Right cardiac atrium (tissue), 5 donors: ENCODE measurements around the gene CHCHD1. TPM values are rescaled to one million over a fixed set of nuclear protein-coding genes. Genes with fewer than 3 reads are reported as not detected.

Experiments
- ATAC-seq, 2 donors: fragments of 200-7000 bp; cut with Tn5 transposase; one replicate each; pipeline versions ENCODE4 v1.8.0 to v1.9.1; 2020; ENCODE audit warnings: moderate library complexity in 2 of 2, mild to moderate bottlenecking in 1 of 2
- DNase-seq, 3 donors: peaks; one replicate each; pipeline ENCODE4 v3.0.0-alpha.2; 2020
- H3K27ac ChIP-seq: one replicate; pipeline ENCODE4 v1.5.1; 2013; ENCODE audit warnings: mild to moderate bottlenecking, low read length, control low read depth, moderate library complexity
- H3K27me3 ChIP-seq: one replicate; pipeline ENCODE4 v1.6.1; 2013; ENCODE audit not compliant: control insufficient read depth, insufficient read depth
- H3K4me1 ChIP-seq: one replicate; pipeline ENCODE4 v1.6.1; 2013; ENCODE audit warnings: low read length; ENCODE audit not compliant: control insufficient read depth, insufficient read depth
- H3K4me3 ChIP-seq: one replicate; pipeline ENCODE4 v1.5.1; 2013; ENCODE audit warnings: low read length, control low read depth
- H3K9me3 ChIP-seq: one replicate; pipeline ENCODE4 v1.6.1; 2013; ENCODE audit warnings: low read length; ENCODE audit not compliant: control insufficient read depth
- WGBS: extraction: QIAGEN DNeasy Blood & Tissue Kit; methylation state at CpG from one replicate; pipeline ENCODE4 v1.1.7; 2013; 5-methylcytosine and 5-hydroxymethylcytosine counted together
- intact Hi-C, 4 donors: fragments of 100-400 bp; cut with DNase I; formaldehyde crosslinking; loops; one replicate each; pipeline versions ENCODE4 v1.11.0 to v1.14.0; 2022 to 2023
- polyA plus RNA-seq: library from polyadenylated mRNA; stranded (reverse); fragments of 200-250 nt; gene quantifications from one replicate; pipeline ENCODE4 v1.2.3, GENCODE V29; 2013
- total RNA-seq, 4 donors: library from RNA; stranded (reverse); fragmentation: NEBNext Ultra II Directional; extraction: Animal tissue kit (Norgen Biotek cat#: 25700); gene quantifications; one replicate each; pipeline ENCODE4 v1.2.1, GENCODE V29; 2021
- donor health status: healthy with polysubstance abuse.
- donor health status: DM: no; HTN: yes; CAD: no.
- donor health status: DM: no; HTN: no; CAD: no.
- donor health status: DM: no; HTN: yes; CAD: no; lungs with severe emphysema.
- donor health status: DM: yes; HTN: yes; CAD: no.

Gene CHCHD1
- total and polyA plus RNA-seq, 5 donors = 20.6 to 76.8 (median 23.8) TPM

DNA sequence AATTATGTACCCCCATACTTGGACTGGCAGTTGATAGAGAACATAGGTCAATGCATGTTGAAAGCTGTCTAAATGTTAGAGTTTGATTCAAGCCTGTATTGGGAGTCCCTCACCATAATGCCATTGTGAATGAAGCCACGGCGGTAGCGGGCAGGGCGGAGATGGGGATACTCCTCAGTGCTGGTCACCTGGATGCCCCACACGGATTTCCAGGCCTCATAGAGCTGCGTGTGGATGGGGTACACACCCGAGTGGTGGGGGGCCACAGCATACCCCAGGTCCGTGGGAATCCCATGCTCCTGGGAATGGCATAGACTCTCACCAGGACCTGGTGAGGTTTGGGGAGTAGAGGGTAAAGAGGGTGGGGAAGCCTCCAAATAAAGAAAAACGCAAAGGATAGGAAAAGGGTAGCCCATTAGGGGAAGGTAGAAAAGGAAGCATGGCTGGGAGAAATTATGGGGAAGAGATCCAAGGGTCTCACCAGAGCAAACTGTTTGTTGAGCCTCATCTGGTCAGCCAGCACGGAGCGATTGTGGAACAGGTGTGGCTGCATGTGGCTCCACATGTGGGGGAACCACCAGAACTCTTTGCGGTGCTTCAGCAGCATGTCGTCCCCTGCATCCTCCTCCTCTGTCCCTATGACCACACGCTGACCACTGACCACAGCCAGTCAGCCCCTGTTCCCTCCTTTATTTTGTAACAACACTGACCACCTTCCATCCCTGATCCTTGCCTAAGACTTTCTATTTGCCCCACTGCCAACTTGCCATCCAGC lies 24.5 kb downstream of the CHCHD1 start:
- H3K27ac ChIP-seq = no peak overlapping the region
- ATAC-seq = no peak
- intact Hi-C loops = no loop called here
- H3K4me1 ChIP-seq = peaks cover 4% of the 10 kb centered on the region
- WGBS = 91% methylated on average over 14 of the region's 14 CpGs
- H3K9me3 ChIP-seq = no peaks in the 10 kb centered on the region
- no peak for DNase-seq
- no peaks in the 10 kb centered on the region for H3K27me3 ChIP-seq
- no peak overlapping the region for H3K4me3 ChIP-seq

- ATAC-seq (no peak), DNase-seq (no peak)
- no peaks in the 10 kb centered on the region for H3K9me3 ChIP-seq
- no peak overlapping the region for H3K27ac ChIP-seq
- no peak overlapping the region for H3K4me3 ChIP-seq
- peaks cover 4% of the 10 kb centered on the region for H3K4me1 ChIP-seq
- WGBS = 97% methylated on average over 14 of the region's 14 CpGs
- no peaks in the 10 kb centered on the region for H3K27me3 ChIP-seq
- intact Hi-C loops = no loop called here
These were observed 25.6 kb downstream of the CHCHD1 start for GRCh38 chr10:73807471-73807870.

- DNase-seq = no peak
- WGBS = 91% methylated on average over 16 of the region's 16 CpGs
These were observed 26.4 kb downstream of the CHCHD1 start for GRCh38 chr10:73808021-73808815.

GRCh38 chr10:73809061-73809818 lies 27.4 kb downstream of the CHCHD1 start:
- DNase-seq (no peak), ATAC-seq (no peak)
- Histone ChIP-seq H3K27me3 (no peaks in the 10 kb centered on the region), H3K4me1 (peaks cover 4% of the 10 kb centered on the region), H3K4me3 (no peak overlapping the region), H3K27ac (no peak overlapping the region), H3K9me3 (no peaks in the 10 kb centered on the region)
- 72% methylated on average over 5 of the region's 5 CpGs for WGBS
- intact Hi-C loops = no loop called here

More at GRCh38 chr10:73808021-73808815, 26.4 kb downstream of the CHCHD1 start:
- Histone ChIP-seq H3K9me3 (no peaks in the 10 kb centered on the region), H3K27me3 (no peaks in the 10 kb centered on the region), H3K4me1 (peaks cover 4% of the 10 kb centered on the region), H3K27ac (no peak overlapping the region), H3K4me3 (no peak overlapping the region)
- intact Hi-C loops = no loop called here
- no peak for ATAC-seq

GRCh38 chr10:73810358-73810734 lies 28.5 kb downstream of the CHCHD1 start:
- peaks cover 4% of the 10 kb centered on the region for H3K4me1 ChIP-seq
- H3K27me3 ChIP-seq = no peaks in the 10 kb centered on the region
- 70% methylated on average over 7 of the region's 7 CpGs for WGBS
- peak overlapping the region; percentile 81 for H3K4me3 ChIP-seq
- no peak overlapping the region for H3K27ac ChIP-seq
- DNase-seq (no peak), ATAC-seq (no peak)
- intact Hi-C loops = no loop called here
- H3K9me3 ChIP-seq = no peaks in the 10 kb centered on the region

GRCh38 chr10:73810735-73811465 lies 29.1 kb downstream of the CHCHD1 start:
- under 1% methylated on average over 63 of the region's 63 CpGs for WGBS
- peaks cover 4% of the 10 kb centered on the region for H3K4me1 ChIP-seq
- ATAC-seq (peak; percentile 13 to 27), DNase-seq (peak; percentile 46 to 82 (median 78))
- no peaks in the 10 kb centered on the region for H3K9me3 ChIP-seq
- H3K27me3 ChIP-seq = no peaks in the 10 kb centered on the region
- peak overlapping the region; percentile 81 for H3K4me3 ChIP-seq
- intact Hi-C loops = no loop called here
- H3K27ac ChIP-seq = peak overlapping the region; percentile 82

GRCh38 chr10:73812657-73813056 lies 30.8 kb downstream of the CHCHD1 start:
- intact Hi-C loops = no loop called here
- WGBS = 90% methylated on average over 4 of the region's 4 CpGs
- no peaks in the 10 kb centered on the region for H3K4me1 ChIP-seq
- no peak for ATAC-seq
- H3K4me3 ChIP-seq = no peak overlapping the region
- no peaks in the 10 kb centered on the region for H3K9me3 ChIP-seq
- H3K27me3 ChIP-seq = no peaks in the 10 kb centered on the region
- H3K27ac ChIP-seq = no peak overlapping the region
- DNase-seq = no peak

- H3K27ac ChIP-seq = no peak overlapping the region
- intact Hi-C loops = no loop called here
- no peaks in the 10 kb centered on the region for H3K4me1 ChIP-seq
- DNase-seq (no peak), ATAC-seq (no peak)
- H3K4me3 ChIP-seq = no peak overlapping the region
- H3K9me3 ChIP-seq = no peaks in the 10 kb centered on the region
- WGBS = 85% methylated on average over 7 of the region's 7 CpGs
- H3K27me3 ChIP-seq = no peaks in the 10 kb centered on the region
These were observed 31.5 kb downstream of the CHCHD1 start for GRCh38 chr10:73813333-73813732.

GRCh38 chr10:73814276-73814895 lies 32.5 kb downstream of the CHCHD1 start:
- ATAC-seq (no peak), DNase-seq (no peak)
- no peaks in the 10 kb centered on the region for H3K27me3 ChIP-seq
- no peaks in the 10 kb centered on the region for H3K4me1 ChIP-seq
- H3K9me3 ChIP-seq = no peaks in the 10 kb centered on the region
- intact Hi-C loops = no loop called here
- no peak overlapping the region for H3K4me3 ChIP-seq
- no peak overlapping the region for H3K27ac ChIP-seq
- 91% methylated on average over 13 of the region's 13 CpGs for WGBS
